Mesothelial cell of epicardium (in vitro differentiated cells): ENCODE data around the gene PAMR1. TPM values are rescaled to one million over a fixed set of nuclear protein-coding genes. Genes with fewer than 3 reads are reported as not detected.
"Not testable (repeated sequence)": the region's sequence is repeated elsewhere in the genome, so short reads cannot be mapped to it uniquely, and the experiment has no call there.

ENCODE experiments used
- DNase-seq, 2 experiments: peaks; one replicate each; pipeline ENCODE4 v3.0.0; 2021; ENCODE audit warnings: low spot score in 2 of 2; ENCODE audit not compliant: unreplicated experiment in 2 of 2
- H3K27ac Mint-ChIP-seq: 2 replicates; pipeline ENCODE4 v1.8.0; 2021; ENCODE audit warnings: mixed read lengths
- H3K27me3 Mint-ChIP-seq: 2 replicates; pipeline ENCODE4 v1.8.0; 2021; ENCODE audit warnings: low read depth, mixed read lengths
- H3K36me3 Mint-ChIP-seq: 2 replicates; pipeline ENCODE4 v1.8.0; 2021; ENCODE audit warnings: mixed read lengths
- H3K4me1 Mint-ChIP-seq: 2 replicates; pipeline ENCODE4 v1.8.0; 2021; ENCODE audit warnings: mixed read lengths
- H3K4me3 Mint-ChIP-seq: 2 replicates; pipeline ENCODE4 v1.8.0; 2021; ENCODE audit warnings: mild to moderate bottlenecking, moderate library complexity, mixed read lengths
- H3K9me3 Mint-ChIP-seq: 2 replicates; pipeline ENCODE4 v1.8.0; 2021; ENCODE audit warnings: mixed read lengths
- total RNA-seq: library from RNA; stranded (reverse); gene quantifications from 3 replicates; pipeline ENCODE4 v1.2.1, GENCODE V29; 2021
- TF ChIP-seq, protein P1 (sequence below): fragments of 200-600 bp; sonication (generic); IDR thresholded peaks from one replicate; pipeline ENCODE4 v1.5.0; 2021; ENCODE audit warnings: antibody characterized with exemption; ENCODE audit not compliant: unreplicated experiment

PAMR1 gene
- total RNA-seq, 1 donor from 2014 or later, result 38.3 TPM

DNA sequence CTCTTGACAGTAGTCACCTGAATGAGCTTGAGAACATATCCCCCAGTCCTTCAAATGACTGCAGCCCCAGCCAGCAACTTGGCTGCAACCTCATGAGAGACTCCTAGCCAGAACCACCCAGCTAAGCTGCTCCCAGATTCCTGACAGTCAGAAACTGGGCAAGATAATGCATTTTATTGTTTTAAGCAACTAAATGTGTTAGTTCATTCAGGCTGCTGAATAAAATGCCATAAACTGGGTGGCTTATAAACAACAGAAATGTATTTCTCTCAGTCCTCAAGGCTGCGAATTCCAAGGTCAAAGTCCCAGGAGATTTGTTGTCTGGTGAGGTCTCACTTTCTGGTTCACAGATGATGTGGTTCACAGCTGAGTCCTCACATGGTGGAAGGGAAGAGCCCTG is 5.8 kb upstream of the PAMR1 start:
- Mint-ChIP-seq H3K4me1 (peaks cover 34% of the 10 kb centered on the region), H3K9me3 (peaks cover 6% of the 10 kb centered on the region), H3K4me3 (no peak overlapping the region), H3K27me3 (peaks cover 4% of the 10 kb centered on the region), H3K36me3 (no peaks in the 10 kb centered on the region), H3K27ac (peak overlapping the region; percentile 45)
- DNase-seq, result no peak
- TF ChIP-seq, protein P1, sequence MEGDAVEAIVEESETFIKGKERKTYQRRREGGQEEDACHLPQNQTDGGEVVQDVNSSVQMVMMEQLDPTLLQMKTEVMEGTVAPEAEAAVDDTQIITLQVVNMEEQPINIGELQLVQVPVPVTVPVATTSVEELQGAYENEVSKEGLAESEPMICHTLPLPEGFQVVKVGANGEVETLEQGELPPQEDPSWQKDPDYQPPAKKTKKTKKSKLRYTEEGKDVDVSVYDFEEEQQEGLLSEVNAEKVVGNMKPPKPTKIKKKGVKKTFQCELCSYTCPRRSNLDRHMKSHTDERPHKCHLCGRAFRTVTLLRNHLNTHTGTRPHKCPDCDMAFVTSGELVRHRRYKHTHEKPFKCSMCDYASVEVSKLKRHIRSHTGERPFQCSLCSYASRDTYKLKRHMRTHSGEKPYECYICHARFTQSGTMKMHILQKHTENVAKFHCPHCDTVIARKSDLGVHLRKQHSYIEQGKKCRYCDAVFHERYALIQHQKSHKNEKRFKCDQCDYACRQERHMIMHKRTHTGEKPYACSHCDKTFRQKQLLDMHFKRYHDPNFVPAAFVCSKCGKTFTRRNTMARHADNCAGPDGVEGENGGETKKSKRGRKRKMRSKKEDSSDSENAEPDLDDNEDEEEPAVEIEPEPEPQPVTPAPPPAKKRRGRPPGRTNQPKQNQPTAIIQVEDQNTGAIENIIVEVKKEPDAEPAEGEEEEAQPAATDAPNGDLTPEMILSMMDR, result no peak

DNA sequence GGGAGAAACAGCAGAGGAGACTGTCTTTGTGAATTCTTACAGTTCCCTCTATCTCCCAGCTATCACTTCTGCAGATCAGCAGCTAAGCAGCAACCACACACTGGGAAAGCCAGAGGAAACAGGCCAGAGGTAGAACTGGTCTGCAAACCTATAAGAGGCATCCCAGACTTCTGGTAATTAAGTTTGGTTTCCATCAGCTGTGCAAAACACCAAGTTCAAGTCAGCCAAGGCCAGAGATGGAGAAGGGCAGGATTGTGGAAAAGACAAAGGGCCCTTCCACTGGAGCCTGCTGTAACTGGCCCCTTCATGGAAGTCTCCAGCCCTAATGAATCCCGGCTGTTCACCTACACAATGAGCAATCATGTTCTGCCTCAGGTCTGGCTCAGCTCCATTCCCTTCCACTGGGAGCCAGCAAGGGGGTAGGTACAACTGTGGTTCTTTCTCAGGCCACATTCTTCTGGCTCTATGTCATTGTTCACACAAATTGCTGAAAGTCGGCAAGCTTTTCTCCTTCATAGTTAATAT is 4.6 kb upstream of the PAMR1 start:
- H3K4me1 Mint-ChIP-seq, result peaks cover 36% of the 10 kb centered on the region
- peak overlapping the region; percentile 70 for H3K27ac Mint-ChIP-seq
- H3K36me3 Mint-ChIP-seq, result no peaks in the 10 kb centered on the region
- no peak for DNase-seq
- H3K27me3 Mint-ChIP-seq, result peaks cover 4% of the 10 kb centered on the region
- TF ChIP-seq, protein P1, result no peak
- H3K4me3 Mint-ChIP-seq, result no peak overlapping the region
- H3K9me3 Mint-ChIP-seq, result peaks cover 6% of the 10 kb centered on the region

DNA sequence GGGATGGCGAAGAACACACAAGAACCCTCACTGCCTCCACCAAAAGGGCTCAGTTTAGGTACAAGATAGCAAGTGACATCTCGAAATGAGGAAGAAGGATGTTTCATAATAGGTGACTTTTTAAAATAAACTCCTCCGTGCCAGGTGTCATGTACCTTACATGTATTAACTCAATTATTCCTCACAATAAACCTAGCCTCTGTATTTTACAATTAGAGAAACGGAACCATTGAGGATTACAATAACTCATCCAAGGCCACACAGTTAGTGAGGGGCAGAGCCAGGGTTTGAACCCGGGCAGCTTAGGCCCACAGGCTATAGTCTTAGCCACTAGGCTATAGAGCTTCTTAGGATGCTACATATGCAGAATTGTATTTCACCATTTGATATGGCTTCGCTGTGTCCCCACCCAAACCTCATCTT is 965 bp upstream of the PAMR1 start:
- peak overlapping the region; percentile 66 for H3K27ac Mint-ChIP-seq
- peak overlapping the region; percentile 72 for H3K4me3 Mint-ChIP-seq
- H3K27me3 Mint-ChIP-seq, result peaks cover 7% of the 10 kb centered on the region
- H3K36me3 Mint-ChIP-seq, result no peaks in the 10 kb centered on the region
- TF ChIP-seq, protein P1, result no peak
- DNase-seq, result no peak
- peaks cover 6% of the 10 kb centered on the region for H3K9me3 Mint-ChIP-seq
- peaks cover 49% of the 10 kb centered on the region for H3K4me1 Mint-ChIP-seq

DNA sequence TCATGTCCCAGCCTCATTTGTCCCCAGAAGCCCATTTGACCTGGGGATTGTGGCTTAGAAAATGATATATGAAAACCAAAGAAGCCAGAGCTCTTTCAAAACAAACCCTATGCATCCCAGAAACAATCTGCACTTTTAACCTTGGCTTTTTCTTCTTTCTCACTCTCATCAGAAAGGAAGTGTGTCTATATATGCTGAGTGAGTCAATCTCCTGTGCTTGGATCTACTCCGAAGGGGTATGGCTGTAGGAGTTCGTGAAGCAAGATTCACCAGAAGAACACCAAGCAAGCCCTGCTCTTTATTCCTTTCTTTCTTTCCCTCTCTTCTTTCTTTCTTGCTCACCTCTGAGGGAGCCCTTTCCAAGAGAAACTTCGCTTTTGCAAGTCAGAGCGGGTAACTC is 636 bp downstream of the PAMR1 start:
- Mint-ChIP-seq H3K27ac (peak overlapping the region; percentile 32), H3K4me1 (peaks cover 35% of the 10 kb centered on the region), H3K4me3 (peak overlapping the region; percentile 72), H3K9me3 (peaks cover 6% of the 10 kb centered on the region), H3K36me3 (no peaks in the 10 kb centered on the region), H3K27me3 (peaks cover 7% of the 10 kb centered on the region)
- no peak for DNase-seq
- TF ChIP-seq, protein P1, result no peak

DNA sequence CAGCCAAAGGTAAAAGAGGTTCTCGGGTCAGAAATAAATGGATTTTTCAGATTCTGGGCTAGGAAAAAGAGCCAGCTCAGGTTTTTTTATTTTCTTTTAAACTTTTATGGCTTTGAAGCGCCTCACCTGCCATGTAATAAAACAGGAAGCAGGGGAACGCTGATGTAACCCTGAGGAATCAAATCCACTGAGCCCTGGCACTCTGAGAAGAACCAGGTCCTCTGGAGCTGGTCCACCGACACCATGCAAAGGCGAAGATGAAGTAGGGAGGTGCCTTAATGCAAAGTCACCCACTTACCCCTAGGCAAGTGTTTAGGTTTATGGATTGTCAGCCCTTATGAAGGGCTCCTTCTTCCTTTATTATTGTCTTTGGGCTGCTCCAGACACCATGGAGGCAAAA is 1.6 kb downstream of the PAMR1 start:
- no peak for DNase-seq
- Mint-ChIP-seq H3K9me3 (peaks cover 6% of the 10 kb centered on the region), H3K27me3 (peaks cover 7% of the 10 kb centered on the region), H3K4me3 (peak overlapping the region; percentile 72), H3K27ac (peak overlapping the region; percentile 4), H3K4me1 (peaks cover 30% of the 10 kb centered on the region), H3K36me3 (no peaks in the 10 kb centered on the region)
- TF ChIP-seq, protein P1, result no peak

DNA sequence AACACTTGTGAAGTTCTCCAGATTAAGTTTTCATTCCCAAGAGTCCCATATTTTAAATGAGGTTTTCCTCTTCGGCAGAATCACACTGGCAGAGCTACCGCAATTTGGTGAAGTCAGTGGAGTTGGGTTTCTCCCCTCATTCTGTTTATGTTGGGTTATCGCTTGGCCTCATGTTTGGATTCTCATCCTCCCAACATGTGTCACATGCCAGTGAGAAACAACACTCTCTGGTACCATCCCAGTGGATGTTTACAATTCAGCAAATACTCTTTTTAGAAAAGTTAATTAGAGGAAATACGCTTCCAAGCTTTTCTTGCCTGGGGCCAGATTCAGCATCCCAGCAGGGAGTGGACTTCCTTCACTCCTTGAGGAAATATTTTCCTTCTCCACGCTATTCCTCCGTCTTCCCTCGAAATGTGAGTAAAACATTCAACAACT is 2.1 kb downstream of the PAMR1 start:
- TF ChIP-seq, protein P1, result no peak
- Mint-ChIP-seq H3K27me3 (peaks cover 7% of the 10 kb centered on the region), H3K4me1 (peaks cover 30% of the 10 kb centered on the region), H3K27ac (peak overlapping the region; percentile 4), H3K9me3 (peaks cover 5% of the 10 kb centered on the region), H3K36me3 (no peaks in the 10 kb centered on the region), H3K4me3 (no peak overlapping the region)
- DNase-seq, result no peak

DNA sequence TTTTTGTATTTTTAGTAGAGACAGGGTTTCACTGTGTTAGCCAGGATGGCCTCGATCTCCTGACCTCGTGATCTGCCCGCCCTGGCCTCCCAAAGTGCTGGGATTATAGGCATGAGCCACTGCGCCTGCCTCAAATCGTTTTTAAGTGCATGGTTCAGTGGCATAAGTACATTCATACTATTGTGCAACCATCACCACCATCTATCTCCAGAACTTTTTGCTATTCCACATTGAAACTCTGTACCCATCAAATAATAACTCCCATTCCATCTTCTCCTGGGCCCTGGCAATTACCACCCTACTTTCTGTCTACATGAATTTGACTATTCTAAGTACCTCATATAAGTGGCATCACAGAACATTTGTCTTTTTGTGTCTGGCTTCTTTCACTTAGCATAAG is 3.3 kb downstream of the PAMR1 start:
- not testable (repeated sequence) for H3K27me3 Mint-ChIP-seq, H3K9me3 Mint-ChIP-seq, H3K27ac Mint-ChIP-seq, H3K36me3 Mint-ChIP-seq, H3K4me3 Mint-ChIP-seq, DNase-seq
- H3K4me1 Mint-ChIP-seq, result peaks cover 30% of the 10 kb centered on the region
